HL-60 (cell line): ENCODE measurements around the gene HNF4A.

Experiments used
- DNase-seq, 2 experiments: peaks; one replicate each; pipeline ENCODE4 v3.0.0-alpha.2; 2010 to 2020; ENCODE audit warnings: low read depth in 1 of 2, low spot score in 1 of 2
- H3K27ac ChIP-seq: fragments of 250-450 bp; sonication (Bioruptor Pico); replicated peaks from 2 replicates; pipeline ENCODE4 v1.5.1; 2020; ENCODE audit warnings: mild to moderate bottlenecking, moderate library complexity
- H3K27me3 ChIP-seq: fragments of 250-450 bp; sonication (Bioruptor Pico); 2 replicates; pipeline ENCODE4 v1.5.1; 2021; ENCODE audit warnings: mild to moderate bottlenecking, moderate library complexity; ENCODE audit not compliant: insufficient read depth, poor library complexity, severe bottlenecking
- H3K4me3 ChIP-seq: replicated peaks from 2 replicates; pipeline ENCODE4 v1.5.1; 2011; ENCODE audit warnings: mild to moderate bottlenecking, control low read depth, low read length; ENCODE audit not compliant: insufficient read depth
- CTCF ChIP-seq: IDR thresholded peaks from one replicate; pipeline ENCODE4 v1.5.1; 2011; ENCODE audit warnings: low read length, control low read depth, inconsistent platforms; ENCODE audit not compliant: insufficient read depth
- GABPA ChIP-seq: IDR thresholded peaks from 2 replicates; pipeline ENCODE4 v1.6.1; 2012; ENCODE audit warnings: low read depth
- POLR2AphosphoS5 ChIP-seq: IDR thresholded peaks from 2 replicates; pipeline ENCODE4 v1.6.1; 2012; ENCODE audit warnings: low read depth
- REST ChIP-seq: IDR thresholded peaks from 2 replicates; pipeline ENCODE4 v1.6.1; 2012; ENCODE audit warnings: low read depth; ENCODE audit not compliant: insufficient replicate concordance
- SPI1 ChIP-seq: IDR thresholded peaks from 2 replicates; pipeline ENCODE4 v1.6.1; 2012; ENCODE audit warnings: low read depth, mild to moderate bottlenecking, borderline replicate concordance

The HNF4A gene

DNA sequence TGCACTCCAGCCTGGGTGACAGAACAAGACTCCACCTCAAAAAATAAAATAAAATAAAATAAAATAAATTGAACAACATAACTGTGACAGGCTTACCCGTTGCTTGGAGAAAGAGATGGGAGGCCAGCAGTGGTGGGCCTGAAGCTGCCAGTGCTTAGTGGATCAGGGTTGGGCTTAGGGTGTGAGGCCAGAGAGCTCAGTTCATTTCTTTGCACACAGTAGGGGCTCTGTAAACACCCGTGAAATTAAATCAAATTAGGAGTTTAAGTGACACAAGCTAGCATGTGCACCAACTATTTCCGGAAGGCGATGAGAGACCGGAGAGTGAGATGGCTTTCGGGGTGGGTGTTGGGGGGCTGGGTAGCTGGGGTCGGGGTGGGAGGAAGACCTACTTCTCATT is 94.4 kb downstream of the HNF4A start:
- H3K27me3 ChIP-seq, result no peaks in the 10 kb centered on the region
- TF ChIP-seq CTCF, result no peak
- no peak for TF ChIP-seq GABPA
- TF ChIP-seq REST, result no peak
- no peak for TF ChIP-seq POLR2AphosphoS5
- TF ChIP-seq SPI1, result no peak
- H3K4me3 ChIP-seq, result no peak overlapping the region
- no peak for DNase-seq
- no peak overlapping the region for H3K27ac ChIP-seq

- TF ChIP-seq POLR2AphosphoS5, result no peak
- no peak for TF ChIP-seq GABPA
- TF ChIP-seq CTCF, result no peak
- TF ChIP-seq SPI1, result no peak
- no peak for TF ChIP-seq REST
- Histone ChIP-seq H3K4me3 (no peak overlapping the region), H3K27ac (no peak overlapping the region), H3K27me3 (no peaks in the 10 kb centered on the region)
- DNase-seq, result no peak
Measured at GRCh38 chr20:44450281-44450889, 94.9 kb downstream of the HNF4A start.

GRCh38 chr20:44450903-44451450 is 95.5 kb downstream of the HNF4A start:
- H3K4me3 ChIP-seq, result no peak overlapping the region
- H3K27me3 ChIP-seq, result no peaks in the 10 kb centered on the region
- DNase-seq, result no peak
- no peak overlapping the region for H3K27ac ChIP-seq
- TF ChIP-seq POLR2AphosphoS5 (no peak), REST (no peak), SPI1 (no peak)
